BJ (cell line): ENCODE results near the gene ST6GAL1. TPM values are rescaled to one million over a fixed set of nuclear protein-coding genes. Genes with fewer than 3 reads are reported as not detected.
"Not testable (repeated sequence)": the region's sequence is repeated elsewhere in the genome, so short reads cannot be mapped to it uniquely, and the experiment has no call there.

ENCODE experiments used
- CTCF ChIA-PET: fragments of 350-600 bp; formaldehyde crosslinking; extraction: SDS; loops from one replicate; lab custom pipeline; 2021; ENCODE audit warnings: antibody characterized with exemption, inconsistent platforms; lab: Yijun Ruan, JAX
- POLR2A ChIA-PET: fragments of 300-600 bp; sonication (Branson Sonifier 250); formaldehyde crosslinking; extraction: SDS; loops from one replicate; lab custom pipeline; 2021; ENCODE audit warnings: antibody characterized with exemption; lab: Charles Lee
- DNase-seq: peaks from one replicate; pipeline ENCODE4 v3.0.0-alpha.2; 2011; ENCODE audit warnings: low read depth
- H3K27me3 ChIP-seq: 2 replicates; pipeline ENCODE4 v1.6.0; 2011; ENCODE audit warnings: low read length; ENCODE audit not compliant: control insufficient read depth, insufficient read depth
- H3K36me3 ChIP-seq: 2 replicates; pipeline ENCODE4 v1.5.1; 2011; ENCODE audit warnings: low read length; ENCODE audit not compliant: control insufficient read depth, insufficient read depth
- H3K4me3 ChIP-seq: 2 replicates; pipeline ENCODE4 v1.5.1; 2011; ENCODE audit warnings: low read depth, mild to moderate bottlenecking, control low read depth, low read length
- CTCF ChIP-seq: IDR thresholded peaks from 2 replicates; pipeline ENCODE4 v1.5.1; 2011; ENCODE audit warnings: low read depth, mild to moderate bottlenecking, control low read depth, inconsistent platforms, low read length, moderate library complexity; ENCODE audit not compliant: insufficient read depth
- polyA plus RNA-seq: library from polyadenylated mRNA; depleted of rRNA; stranded (reverse); fragments of >200 nt; gene quantifications from 2 replicates; pipeline ENCODE4 v1.2.3, GENCODE V29; 2011

The ST6GAL1 gene
- polyA plus RNA-seq, 1 experiment: 1.5 TPM

- ChIA-PET CTCF (interaction anchor here (0.6 to 0.7 kb wide), 2 partner anchors 352 to 449 kb away, joined by 3 read pairs; no protein-coding TSS in a partner anchor), POLR2A (no interaction called here)
- Histone ChIP-seq H3K27me3 (no peaks in the 10 kb centered on the region), H3K4me3 (no peak overlapping the region), H3K36me3 (no peaks in the 10 kb centered on the region)
- DNase-seq: no peak
- no peak for TF ChIP-seq CTCF
Measured at GRCh38 chr3:186989429-186989828, 59.1 kb downstream of the ST6GAL1 start.

- DNase-seq: no peak
- Histone ChIP-seq H3K36me3 (no peaks in the 10 kb centered on the region), H3K4me3 (no peak overlapping the region), H3K27me3 (no peaks in the 10 kb centered on the region)
- POLR2A ChIA-PET: no interaction called here
- no peak for TF ChIP-seq CTCF
- CTCF ChIA-PET: interaction anchor here (0.7 kb wide), 1 partner anchor 353 kb away, joined by 3 read pairs; no protein-coding TSS in a partner anchor
Measured at GRCh38 chr3:186990277-186990676, 60.0 kb downstream of the ST6GAL1 start.

- Histone ChIP-seq H3K4me3 (no peak overlapping the region), H3K27me3 (no peaks in the 10 kb centered on the region), H3K36me3 (no peaks in the 10 kb centered on the region)
- no peak for TF ChIP-seq CTCF
- POLR2A ChIA-PET: no interaction called here
- DNase-seq: no peak
- CTCF ChIA-PET: no interaction called here
Measured at GRCh38 chr3:186990878-186991308, 60.6 kb downstream of the ST6GAL1 start.

GRCh38 chr3:186991470-186991869 lies 61.1 kb downstream of the ST6GAL1 start:
- Histone ChIP-seq H3K27me3 (no peaks in the 10 kb centered on the region), H3K4me3 (no peak overlapping the region), H3K36me3 (no peaks in the 10 kb centered on the region)
- no peak for DNase-seq
- POLR2A ChIA-PET: no interaction called here
- CTCF ChIA-PET: no interaction called here
- TF ChIP-seq CTCF: no peak

GRCh38 chr3:186992096-186992495 lies 61.8 kb downstream of the ST6GAL1 start:
- H3K27me3 ChIP-seq, CTCF ChIA-PET, H3K36me3 ChIP-seq, DNase-seq, POLR2A ChIA-PET, H3K4me3 ChIP-seq: not testable (repeated sequence)

GRCh38 chr3:186993210-186993782 lies 63.0 kb downstream of the ST6GAL1 start:
- ChIA-PET CTCF (interaction anchor here (1.0 to 1.3 kb wide), 2 partner anchors 10 to 147 kb away, joined by 3 to 4 read pairs; no protein-coding TSS in a partner anchor), POLR2A (no interaction called here)
- H3K27me3 ChIP-seq: no peaks in the 10 kb centered on the region
- no peaks in the 10 kb centered on the region for H3K36me3 ChIP-seq
- DNase-seq: no peak
- H3K4me3 ChIP-seq: no peak overlapping the region
- no peak for TF ChIP-seq CTCF
